ENCODE measurements around the gene GABRR2.

Gene GABRR2

DNA sequence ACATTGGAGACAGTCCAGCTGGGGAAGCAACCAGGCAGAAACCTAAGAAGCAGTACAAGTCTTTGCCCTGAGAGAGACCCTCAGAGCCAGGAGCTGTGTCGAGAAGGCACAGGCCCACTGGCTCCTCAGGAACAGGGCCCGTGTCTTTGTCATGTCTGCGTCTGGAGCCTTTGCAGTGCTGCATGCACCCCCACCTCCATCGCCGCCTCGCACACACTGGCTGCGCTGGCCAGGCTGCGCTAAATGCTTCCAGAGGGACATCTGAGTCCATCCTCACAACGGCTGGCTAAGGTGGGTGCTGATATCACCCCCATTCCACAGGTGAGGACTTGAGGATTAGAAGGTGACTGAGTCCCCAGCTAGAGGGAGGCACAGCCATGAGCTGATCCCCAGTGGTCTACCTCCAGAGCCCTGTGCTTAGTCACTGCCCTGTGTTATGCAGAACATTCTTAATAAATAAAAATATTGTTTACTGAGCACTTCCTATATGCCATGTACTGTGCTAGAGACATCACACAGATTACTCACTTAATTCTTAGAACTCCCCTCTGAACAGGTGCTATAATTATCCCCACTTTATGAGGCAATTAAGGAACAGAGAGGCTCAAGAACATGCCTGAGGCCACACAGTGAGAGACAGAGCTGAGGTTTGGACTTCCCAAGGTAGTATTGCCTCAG lies 27.6 kb downstream of the GABRR2 start:
- H3K4me2 ChIP-seq (ENCODE audit: low read length) = no peak overlapping the region
- no peak overlapping the region for H3K27ac ChIP-seq (ENCODE audit: low read depth, low read length, poor library complexity, severe bottlenecking)
- no peaks in the 10 kb centered on the region for H4K20me1 ChIP-seq (ENCODE audit: insufficient read depth, low read length)
- no peak overlapping the region for H3K4me3 ChIP-seq (ENCODE audit: low read depth, low read length, poor library complexity, severe bottlenecking)
- TF ChIP-seq, protein P1, sequence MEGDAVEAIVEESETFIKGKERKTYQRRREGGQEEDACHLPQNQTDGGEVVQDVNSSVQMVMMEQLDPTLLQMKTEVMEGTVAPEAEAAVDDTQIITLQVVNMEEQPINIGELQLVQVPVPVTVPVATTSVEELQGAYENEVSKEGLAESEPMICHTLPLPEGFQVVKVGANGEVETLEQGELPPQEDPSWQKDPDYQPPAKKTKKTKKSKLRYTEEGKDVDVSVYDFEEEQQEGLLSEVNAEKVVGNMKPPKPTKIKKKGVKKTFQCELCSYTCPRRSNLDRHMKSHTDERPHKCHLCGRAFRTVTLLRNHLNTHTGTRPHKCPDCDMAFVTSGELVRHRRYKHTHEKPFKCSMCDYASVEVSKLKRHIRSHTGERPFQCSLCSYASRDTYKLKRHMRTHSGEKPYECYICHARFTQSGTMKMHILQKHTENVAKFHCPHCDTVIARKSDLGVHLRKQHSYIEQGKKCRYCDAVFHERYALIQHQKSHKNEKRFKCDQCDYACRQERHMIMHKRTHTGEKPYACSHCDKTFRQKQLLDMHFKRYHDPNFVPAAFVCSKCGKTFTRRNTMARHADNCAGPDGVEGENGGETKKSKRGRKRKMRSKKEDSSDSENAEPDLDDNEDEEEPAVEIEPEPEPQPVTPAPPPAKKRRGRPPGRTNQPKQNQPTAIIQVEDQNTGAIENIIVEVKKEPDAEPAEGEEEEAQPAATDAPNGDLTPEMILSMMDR (IDR thresholded peaks at IDR 0.05; ENCODE audit: low read length) = no peak
- no peak for TF ChIP-seq EZH2 (IDR thresholded peaks at IDR 0.05; ENCODE audit: borderline replicate concordance, low read length)
- no peaks in the 10 kb centered on the region for H3F3A ChIP-seq (ENCODE audit: insufficient read depth, low read length)
- no peaks in the 10 kb centered on the region for H3K27me3 ChIP-seq (ENCODE audit: insufficient read depth, low read length)
- no peaks in the 10 kb centered on the region for H3K36me3 ChIP-seq (ENCODE audit: insufficient read depth, low read length)
- H3K9me3 ChIP-seq (ENCODE audit: low read length) = no peaks in the 10 kb centered on the region
- H3K4me1 ChIP-seq (ENCODE audit: insufficient read depth, low read length, severe bottlenecking) = no peaks in the 10 kb centered on the region
- no peak overlapping the region for H3K9ac ChIP-seq (ENCODE audit: low read length)
- H3K9me2 ChIP-seq (ENCODE audit: low read depth, low read length) = no peaks in the 10 kb centered on the region
- H3K79me2 ChIP-seq (ENCODE audit: insufficient read depth, low read length) = no peaks in the 10 kb centered on the region
- no peak overlapping the region for H2AFZ ChIP-seq (ENCODE audit: low read length)

DNA sequence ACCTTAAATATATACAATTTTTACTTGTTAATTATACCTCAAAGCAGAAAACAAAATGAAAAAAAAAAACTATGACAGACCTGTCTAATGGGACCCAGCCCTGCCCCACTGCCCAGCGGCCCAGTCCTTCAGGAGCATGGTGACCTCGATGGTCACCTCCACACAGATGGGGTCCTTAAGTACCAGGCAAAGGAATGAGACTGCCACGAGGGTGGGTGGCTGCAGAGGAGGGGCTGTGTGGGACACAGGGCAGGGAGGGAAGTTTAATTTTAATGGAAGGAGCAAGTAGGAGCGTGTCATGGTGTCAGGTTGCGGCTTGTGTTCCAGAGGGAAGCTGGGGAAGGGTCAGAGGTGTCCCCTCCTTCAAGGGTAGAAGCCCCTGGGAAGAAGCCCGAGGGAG lies 28.6 kb downstream of the GABRR2 start:
- H3K36me3 ChIP-seq (ENCODE audit: insufficient read depth, low read length) = no peaks in the 10 kb centered on the region
- H3F3A ChIP-seq (ENCODE audit: insufficient read depth, low read length) = no peaks in the 10 kb centered on the region
- H3K4me2 ChIP-seq (ENCODE audit: low read length) = no peak overlapping the region
- no peaks in the 10 kb centered on the region for H3K79me2 ChIP-seq (ENCODE audit: insufficient read depth, low read length)
- no peak overlapping the region for H3K4me3 ChIP-seq (ENCODE audit: low read depth, low read length, poor library complexity, severe bottlenecking)
- no peaks in the 10 kb centered on the region for H3K9me2 ChIP-seq (ENCODE audit: low read depth, low read length)
- H3K9ac ChIP-seq (ENCODE audit: low read length) = no peak overlapping the region
- no peaks in the 10 kb centered on the region for H3K27me3 ChIP-seq (ENCODE audit: insufficient read depth, low read length)
- no peak for TF ChIP-seq EZH2 (IDR thresholded peaks at IDR 0.05; ENCODE audit: borderline replicate concordance, low read length)
- TF ChIP-seq, protein P1 (IDR thresholded peaks at IDR 0.05; ENCODE audit: low read length) = no peak
- no peaks in the 10 kb centered on the region for H3K9me3 ChIP-seq (ENCODE audit: low read length)
- no peak overlapping the region for H3K27ac ChIP-seq (ENCODE audit: low read depth, low read length, poor library complexity, severe bottlenecking)
- H3K4me1 ChIP-seq (ENCODE audit: insufficient read depth, low read length, severe bottlenecking) = peaks cover 4% of the 10 kb centered on the region
- H2AFZ ChIP-seq (ENCODE audit: low read length) = no peak overlapping the region
- H4K20me1 ChIP-seq (ENCODE audit: insufficient read depth, low read length) = no peaks in the 10 kb centered on the region

DNA sequence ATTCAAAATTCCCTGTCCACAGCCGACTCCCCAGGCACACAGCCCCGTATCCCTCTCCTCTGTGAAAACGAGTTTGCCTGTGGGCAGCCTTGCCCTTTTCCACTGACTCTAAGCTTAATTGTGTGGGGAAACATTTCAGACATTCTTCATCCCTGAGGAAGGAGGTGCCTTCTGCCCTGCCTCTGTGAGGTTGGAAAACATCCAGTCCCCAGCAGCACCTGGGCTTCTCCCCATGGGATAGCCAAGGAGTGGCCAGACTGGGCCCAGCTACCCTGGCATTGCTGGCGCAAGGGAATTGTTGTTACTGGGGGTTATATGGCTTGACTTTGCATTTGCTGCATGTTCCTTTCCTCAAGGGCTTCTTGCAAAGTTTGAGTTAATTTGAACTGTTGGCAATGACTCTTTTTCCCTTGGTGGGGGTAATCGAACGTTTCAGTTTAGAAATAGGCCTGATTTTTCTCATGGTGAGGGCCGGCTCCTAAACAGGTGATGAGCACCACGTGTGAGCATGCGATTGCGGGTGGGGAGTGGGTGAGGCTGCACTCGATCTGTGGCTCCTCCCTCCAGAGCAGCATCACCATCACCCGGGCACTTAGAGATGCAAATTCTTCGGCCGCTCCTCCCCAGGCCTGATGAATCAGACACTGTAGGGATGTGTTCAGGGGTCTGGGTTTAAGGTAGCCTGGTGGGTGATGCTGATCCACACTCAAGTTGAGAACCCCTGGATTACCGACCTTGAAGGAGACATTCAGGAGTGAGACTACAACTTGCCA lies 29.9 kb downstream of the GABRR2 start:
- TF ChIP-seq, protein P1 (IDR thresholded peaks at IDR 0.05; ENCODE audit: low read length) = no peak
- TF ChIP-seq EZH2 (IDR thresholded peaks at IDR 0.05; ENCODE audit: borderline replicate concordance, low read length) = no peak
- Histone ChIP-seq H3K27ac (ENCODE audit: low read depth, low read length, poor library complexity, severe bottlenecking) (no peak overlapping the region), H3K4me1 (ENCODE audit: insufficient read depth, low read length, severe bottlenecking) (peaks cover 4% of the 10 kb centered on the region), H3F3A (ENCODE audit: insufficient read depth, low read length) (no peaks in the 10 kb centered on the region), H3K4me2 (ENCODE audit: low read length) (no peak overlapping the region), H3K9me2 (ENCODE audit: low read depth, low read length) (no peaks in the 10 kb centered on the region), H3K9me3 (ENCODE audit: low read length) (no peaks in the 10 kb centered on the region), H3K27me3 (ENCODE audit: insufficient read depth, low read length) (no peaks in the 10 kb centered on the region), H3K36me3 (ENCODE audit: insufficient read depth, low read length) (no peaks in the 10 kb centered on the region), H3K79me2 (ENCODE audit: insufficient read depth, low read length) (no peaks in the 10 kb centered on the region), H4K20me1 (ENCODE audit: insufficient read depth, low read length) (no peaks in the 10 kb centered on the region), H2AFZ (ENCODE audit: low read length) (no peak overlapping the region), H3K9ac (ENCODE audit: low read length) (no peak overlapping the region), H3K4me3 (ENCODE audit: low read depth, low read length, poor library complexity, severe bottlenecking) (no peak overlapping the region)

Measured in OCI-LY1 (cell line).